Measurements from ENCODE around the gene ANKRD66. TPM values are rescaled to one million over a fixed set of nuclear protein-coding genes. Genes with fewer than 3 reads are reported as not detected.

ANKRD66 gene
- total RNA-seq, 1 donor from 2014 or later = not detected

GRCh38 chr6:46788791-46789190 is 42.1 kb downstream of the ANKRD66 start:
- DNase-seq (ENCODE audit: low read depth) (no peak), FAIRE-seq (no peak)
- H3K27me3 ChIP-seq (ENCODE audit: control insufficient read depth, insufficient read depth, low read length) = no peaks in the 10 kb centered on the region
- no peak overlapping the region for H3K4me3 ChIP-seq (ENCODE audit: low read depth, low read length)
- TF ChIP-seq CTCF (IDR thresholded peaks at IDR 0.05; ENCODE audit: insufficient read depth, low read length, severe bottlenecking) = no peak
- no peaks in the 10 kb centered on the region for H3K36me3 ChIP-seq (ENCODE audit: control insufficient read depth, insufficient read depth, low read length)

GRCh38 chr6:46789434-46790354 is 43.0 kb downstream of the ANKRD66 start:
- Histone ChIP-seq H3K27me3 (ENCODE audit: control insufficient read depth, insufficient read depth, low read length) (no peaks in the 10 kb centered on the region), H3K36me3 (ENCODE audit: control insufficient read depth, insufficient read depth, low read length) (no peaks in the 10 kb centered on the region), H3K4me3 (ENCODE audit: low read depth, low read length) (no peak overlapping the region)
- DNase-seq (ENCODE audit: low read depth) = no peak
- FAIRE-seq = peak; percentile 43
- no peak for TF ChIP-seq CTCF (IDR thresholded peaks at IDR 0.05; ENCODE audit: insufficient read depth, low read length, severe bottlenecking)

- TF ChIP-seq CTCF (IDR thresholded peaks at IDR 0.05; ENCODE audit: insufficient read depth, low read length, severe bottlenecking) = no peak
- DNase-seq (ENCODE audit: low read depth) = no peak
- Histone ChIP-seq H3K27me3 (ENCODE audit: control insufficient read depth, insufficient read depth, low read length) (no peaks in the 10 kb centered on the region), H3K4me3 (ENCODE audit: low read depth, low read length) (no peak overlapping the region), H3K36me3 (ENCODE audit: control insufficient read depth, insufficient read depth, low read length) (no peaks in the 10 kb centered on the region)
- FAIRE-seq = no peak
These were observed 43.7 kb downstream of the ANKRD66 start for GRCh38 chr6:46790355-46790874.

- no peaks in the 10 kb centered on the region for H3K27me3 ChIP-seq (ENCODE audit: control insufficient read depth, insufficient read depth, low read length)
- H3K36me3 ChIP-seq (ENCODE audit: control insufficient read depth, insufficient read depth, low read length) = no peaks in the 10 kb centered on the region
- no peak for FAIRE-seq
- DNase-seq (ENCODE audit: low read depth) = no peak
- no peak for TF ChIP-seq CTCF (IDR thresholded peaks at IDR 0.05; ENCODE audit: insufficient read depth, low read length, severe bottlenecking)
- no peak overlapping the region for H3K4me3 ChIP-seq (ENCODE audit: low read depth, low read length)
These were observed 45.9 kb downstream of the ANKRD66 start for GRCh38 chr6:46792635-46793034.

GRCh38 chr6:46793138-46793537 is 46.4 kb downstream of the ANKRD66 start, which contains the start of gene MEP1A:
MEP1A (plus strand) TSS chr6:46793389; CDS start chr6:46793399, 10 bp downstream.
- Histone ChIP-seq H3K36me3 (ENCODE audit: control insufficient read depth, insufficient read depth, low read length) (no peaks in the 10 kb centered on the region), H3K27me3 (ENCODE audit: control insufficient read depth, insufficient read depth, low read length) (no peaks in the 10 kb centered on the region), H3K4me3 (ENCODE audit: low read depth, low read length) (no peak within 1 kb of the TSS)
- DNase-seq (ENCODE audit: low read depth) = no peak
- no peak for TF ChIP-seq CTCF (IDR thresholded peaks at IDR 0.05; ENCODE audit: insufficient read depth, low read length, severe bottlenecking)
- FAIRE-seq = no peak
